LNCaP clone FGC (cell line): Measurements from ENCODE around the gene NEDD8.

ENCODE experiments used
- DNase-seq: peaks from one replicate; pipeline ENCODE4 v3.0.0-alpha.2; 2011; ENCODE audit warnings: low read depth
- H3K4me3 ChIP-seq: 2 replicates; pipeline ENCODE4 v1.5.1; 2011; ENCODE audit warnings: mild to moderate bottlenecking, low read depth, low read length, control low read depth
- TF ChIP-seq, protein P1 (sequence below): IDR thresholded peaks from 2 replicates; pipeline ENCODE4 v1.5.1; 2012; ENCODE audit warnings: mild to moderate bottlenecking; ENCODE audit not compliant: control insufficient read depth, insufficient read depth; ENCODE audit errors: extremely low read depth

NEDD8 gene

DNA sequence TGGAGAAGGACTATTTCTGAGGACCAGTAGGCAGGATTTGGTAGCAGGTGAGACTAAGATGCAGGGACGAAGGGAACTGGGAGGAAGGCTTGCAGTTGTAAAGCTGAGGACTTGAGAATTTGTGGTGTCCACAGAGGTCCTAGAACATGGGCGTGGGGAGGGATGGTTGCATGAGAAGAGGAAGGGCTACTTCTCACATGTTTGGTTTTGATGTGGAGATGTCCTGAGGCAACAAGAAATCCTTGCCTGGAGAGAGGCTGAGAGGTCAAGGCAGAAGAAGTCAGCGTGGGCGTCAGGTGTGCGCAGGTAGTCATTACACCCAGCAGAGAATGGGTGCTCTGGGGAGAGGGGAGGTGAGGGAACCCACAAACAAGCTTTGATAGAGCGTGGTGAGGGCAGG is 44.9 kb upstream of the NEDD8 start:
- TF ChIP-seq, protein P1, sequence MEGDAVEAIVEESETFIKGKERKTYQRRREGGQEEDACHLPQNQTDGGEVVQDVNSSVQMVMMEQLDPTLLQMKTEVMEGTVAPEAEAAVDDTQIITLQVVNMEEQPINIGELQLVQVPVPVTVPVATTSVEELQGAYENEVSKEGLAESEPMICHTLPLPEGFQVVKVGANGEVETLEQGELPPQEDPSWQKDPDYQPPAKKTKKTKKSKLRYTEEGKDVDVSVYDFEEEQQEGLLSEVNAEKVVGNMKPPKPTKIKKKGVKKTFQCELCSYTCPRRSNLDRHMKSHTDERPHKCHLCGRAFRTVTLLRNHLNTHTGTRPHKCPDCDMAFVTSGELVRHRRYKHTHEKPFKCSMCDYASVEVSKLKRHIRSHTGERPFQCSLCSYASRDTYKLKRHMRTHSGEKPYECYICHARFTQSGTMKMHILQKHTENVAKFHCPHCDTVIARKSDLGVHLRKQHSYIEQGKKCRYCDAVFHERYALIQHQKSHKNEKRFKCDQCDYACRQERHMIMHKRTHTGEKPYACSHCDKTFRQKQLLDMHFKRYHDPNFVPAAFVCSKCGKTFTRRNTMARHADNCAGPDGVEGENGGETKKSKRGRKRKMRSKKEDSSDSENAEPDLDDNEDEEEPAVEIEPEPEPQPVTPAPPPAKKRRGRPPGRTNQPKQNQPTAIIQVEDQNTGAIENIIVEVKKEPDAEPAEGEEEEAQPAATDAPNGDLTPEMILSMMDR: no peak

DNA sequence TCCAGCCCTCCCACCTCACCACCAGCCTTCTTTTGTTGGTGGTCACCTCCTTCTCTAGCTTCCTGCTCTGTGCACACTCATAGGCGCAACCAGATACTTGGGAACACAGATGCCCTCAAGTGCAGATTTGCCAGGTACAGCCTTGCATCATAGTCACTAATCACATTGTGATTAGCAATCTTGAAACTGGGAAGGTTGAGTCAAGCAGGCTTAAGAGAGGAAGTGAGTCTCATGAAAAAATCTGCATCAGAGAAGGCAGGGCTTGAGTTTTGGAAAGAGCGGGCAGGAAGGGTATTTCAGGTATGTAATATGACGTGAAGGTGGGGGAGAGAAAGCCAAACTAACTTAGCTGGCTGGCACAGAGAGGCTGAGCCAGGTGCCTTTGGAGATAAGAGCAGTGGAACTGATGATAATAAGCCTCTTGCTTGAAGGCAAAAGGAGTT is 42.0 kb upstream of the NEDD8 start:
- H3K4me3 ChIP-seq: no peak overlapping the region
- DNase-seq: no peak
- TF ChIP-seq, protein P1: no peak

More for the DNA sequence above, 44.9 kb upstream of the NEDD8 start:
- no peak for DNase-seq
- no peak overlapping the region for H3K4me3 ChIP-seq

DNA sequence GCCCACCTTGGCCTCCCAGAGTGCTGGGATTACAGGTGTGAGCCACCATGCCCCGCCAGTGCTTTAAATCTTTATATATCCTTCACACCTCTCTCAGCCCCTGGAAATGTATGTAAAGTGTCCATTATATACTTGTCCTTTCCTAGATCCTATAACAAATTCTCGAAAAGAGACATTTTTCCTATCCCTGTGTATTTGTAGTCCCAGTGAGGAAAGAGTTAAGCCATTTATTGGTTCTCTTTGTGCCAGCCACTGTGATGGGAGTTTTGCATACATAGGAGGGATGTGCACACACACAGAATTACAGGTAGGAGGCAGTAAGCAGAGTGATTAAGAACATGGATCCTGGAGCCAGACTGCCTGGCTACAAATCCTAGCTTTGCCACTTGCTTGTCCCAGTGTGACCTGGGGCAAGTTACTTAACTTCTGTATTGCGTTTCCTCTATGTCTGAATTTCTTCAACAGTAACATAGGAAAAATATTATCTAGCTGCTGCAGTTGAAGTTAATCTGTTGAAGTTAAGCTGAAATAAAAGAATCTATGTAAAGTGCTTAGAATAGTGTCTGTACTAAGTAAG is 41.3 kb upstream of the NEDD8 start:
- no peak overlapping the region for H3K4me3 ChIP-seq

DNA sequence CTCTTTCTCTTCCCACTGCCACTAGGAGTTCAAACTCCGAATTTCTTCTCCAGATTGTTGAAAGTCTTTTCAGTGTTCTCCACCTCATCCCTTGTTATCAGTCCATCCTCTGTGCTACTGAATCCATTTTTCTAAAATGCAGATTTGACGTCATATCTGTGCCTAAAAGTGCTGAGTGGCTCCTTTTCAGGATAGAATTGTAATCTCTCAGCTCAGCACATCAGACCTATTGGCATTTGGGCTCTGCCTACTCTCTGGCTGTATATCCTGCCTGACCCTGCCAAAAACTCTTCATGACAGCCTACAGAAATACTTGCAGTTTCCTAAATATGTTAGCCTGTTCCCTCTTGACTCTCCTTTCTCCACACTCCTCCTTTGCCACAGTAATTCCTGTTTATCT is 40.3 kb upstream of the NEDD8 start:
- no peak overlapping the region for H3K4me3 ChIP-seq
- TF ChIP-seq, protein P1: no peak
- no peak for DNase-seq

More for the DNA sequence above, 41.3 kb upstream of the NEDD8 start:
- peak; percentile 30 for DNase-seq
- TF ChIP-seq, protein P1: peak; percentile 43

DNA sequence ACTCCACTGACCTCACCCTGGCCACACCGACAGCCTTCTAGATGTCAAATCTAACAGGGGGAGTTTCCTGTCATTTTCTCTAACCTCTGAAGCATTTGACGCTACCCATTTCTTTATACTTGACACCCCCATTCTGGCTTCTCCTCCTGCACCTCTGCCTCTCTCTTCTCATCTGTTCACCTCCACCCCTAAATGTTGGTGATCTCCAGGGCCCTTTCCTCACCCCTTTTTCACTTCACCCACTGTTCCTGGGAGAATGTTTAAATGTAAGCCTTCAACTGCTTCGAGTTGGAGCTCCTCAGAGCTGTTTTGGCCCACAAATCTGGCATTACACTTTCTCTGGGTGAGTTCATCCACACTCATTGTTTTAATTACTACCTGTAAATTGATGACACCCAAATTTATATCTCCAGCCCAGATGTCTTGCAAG is 39.7 kb upstream of the NEDD8 start:
- no peak for DNase-seq
- TF ChIP-seq, protein P1: no peak
- H3K4me3 ChIP-seq: peak overlapping the region; percentile 89

DNA sequence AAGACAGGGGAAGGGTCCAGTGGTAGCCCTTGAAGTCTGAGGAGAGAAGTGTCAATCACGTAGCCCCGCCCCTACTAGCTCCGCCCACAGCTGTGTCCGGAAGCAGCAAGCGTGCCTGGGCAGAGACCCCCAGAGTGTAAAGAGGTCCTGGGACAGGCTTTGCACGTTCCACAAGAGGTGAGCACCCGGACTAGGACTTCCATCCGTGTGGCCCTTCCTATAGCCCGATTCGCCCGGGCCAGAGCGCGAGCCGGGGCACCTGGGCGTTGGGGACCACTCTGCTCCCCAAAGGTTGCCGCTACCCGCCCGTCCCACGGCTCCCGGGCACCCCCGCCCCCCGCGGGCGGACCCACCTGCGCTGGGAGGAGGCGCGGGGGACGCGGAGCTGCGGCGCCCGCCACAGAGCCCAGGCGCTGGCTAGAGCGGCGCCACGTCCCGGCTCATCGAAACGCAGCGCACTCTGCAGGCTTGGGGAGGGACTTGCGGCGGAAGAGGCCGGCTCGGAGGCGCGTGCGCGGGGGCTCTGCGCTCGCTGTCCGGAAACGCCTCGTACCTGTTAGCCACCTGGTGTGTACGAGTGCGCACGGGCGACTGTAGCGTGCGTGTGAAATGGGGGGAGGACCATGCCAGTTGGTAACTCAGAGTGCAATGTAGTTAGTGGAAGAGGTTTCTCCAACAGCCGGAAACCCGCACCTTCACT is 39.1 kb upstream of the NEDD8 start, which contains the start of gene RABGGTA:
RABGGTA (minus strand) TSS at position 464 of the 700 bp plus-strand sequence. CDS start 482 bp downstream, outside the sequence.
- peak within 1 kb of the TSS; percentile 89 for H3K4me3 ChIP-seq
- peak; percentile 75 for DNase-seq
- TF ChIP-seq, protein P1: peak; percentile 97
